Vagina (tissue), 2 donors: ENCODE measurements around the gene RNU6-7.

Experiments
- POLR2A ChIP-seq, 2 donors: fragments of 450-650 bp; IDR thresholded peaks; one replicate each; pipeline ENCODE4 v1.6.1; 2017; ENCODE audit warnings: antibody characterized with exemption in 2 of 2, mild to moderate bottlenecking in 2 of 2, moderate library complexity in 2 of 2
- POLR2AphosphoS5 ChIP-seq, 2 donors: sonication (generic); formaldehyde crosslinking; IDR thresholded peaks; one replicate each; pipeline ENCODE4 v1.9.0; 2017; ENCODE audit warnings: antibody characterized with exemption in 2 of 2, mild to moderate bottlenecking in 2 of 2, low read depth in 1 of 2; ENCODE audit not compliant: insufficient read depth in 1 of 2
- TF ChIP-seq, protein P1 (sequence below), 3 experiments: fragments of 450-650 bp in 2 of 3; fragments of 200-600 bp in 1 of 3; sonication (generic) in 1 of 3; IDR thresholded peaks; one replicate each; pipeline ENCODE4 v1.5.1; 2017 to 2019; ENCODE audit warnings: antibody characterized with exemption in 3 of 3, mild to moderate bottlenecking in 2 of 3, moderate library complexity in 2 of 3

DNA sequence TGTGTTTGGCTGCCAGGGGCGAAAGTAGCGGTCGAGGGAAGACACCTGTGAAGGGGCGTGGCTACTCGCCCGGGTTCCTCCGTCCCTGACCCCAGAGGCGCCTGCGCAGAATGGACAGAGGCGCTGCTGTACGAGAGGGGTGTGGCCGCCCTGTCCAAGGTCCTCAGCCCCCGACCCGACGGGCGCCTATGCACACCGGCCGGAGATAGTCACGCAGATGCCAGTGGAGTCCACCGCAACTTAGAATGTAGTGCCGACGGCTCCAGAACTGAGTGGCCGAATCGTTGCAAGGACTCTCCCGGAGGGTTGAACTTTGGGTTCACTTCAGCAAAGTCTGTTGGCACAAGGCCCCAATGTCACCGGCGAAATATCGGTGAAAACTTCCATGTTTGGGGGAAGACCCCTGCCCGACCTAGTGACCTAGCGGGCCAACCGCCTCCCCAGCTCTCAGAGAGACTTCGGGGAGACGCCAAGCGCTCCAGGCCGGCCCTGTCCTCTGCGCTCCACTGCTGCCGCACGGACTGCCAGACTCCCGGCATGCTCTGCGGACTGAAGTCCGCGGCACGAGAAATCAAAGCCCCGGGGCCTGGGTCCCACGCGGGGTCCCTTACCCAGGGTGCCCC lies 541 bp upstream of the RNU6-7 start:
- TF ChIP-seq, protein P1, sequence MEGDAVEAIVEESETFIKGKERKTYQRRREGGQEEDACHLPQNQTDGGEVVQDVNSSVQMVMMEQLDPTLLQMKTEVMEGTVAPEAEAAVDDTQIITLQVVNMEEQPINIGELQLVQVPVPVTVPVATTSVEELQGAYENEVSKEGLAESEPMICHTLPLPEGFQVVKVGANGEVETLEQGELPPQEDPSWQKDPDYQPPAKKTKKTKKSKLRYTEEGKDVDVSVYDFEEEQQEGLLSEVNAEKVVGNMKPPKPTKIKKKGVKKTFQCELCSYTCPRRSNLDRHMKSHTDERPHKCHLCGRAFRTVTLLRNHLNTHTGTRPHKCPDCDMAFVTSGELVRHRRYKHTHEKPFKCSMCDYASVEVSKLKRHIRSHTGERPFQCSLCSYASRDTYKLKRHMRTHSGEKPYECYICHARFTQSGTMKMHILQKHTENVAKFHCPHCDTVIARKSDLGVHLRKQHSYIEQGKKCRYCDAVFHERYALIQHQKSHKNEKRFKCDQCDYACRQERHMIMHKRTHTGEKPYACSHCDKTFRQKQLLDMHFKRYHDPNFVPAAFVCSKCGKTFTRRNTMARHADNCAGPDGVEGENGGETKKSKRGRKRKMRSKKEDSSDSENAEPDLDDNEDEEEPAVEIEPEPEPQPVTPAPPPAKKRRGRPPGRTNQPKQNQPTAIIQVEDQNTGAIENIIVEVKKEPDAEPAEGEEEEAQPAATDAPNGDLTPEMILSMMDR (IDR thresholded peaks at IDR 0.05), result peak in 1 of 3 experiments; percentile 9
- TF ChIP-seq POLR2A (IDR thresholded peaks at IDR 0.05) (no peak), POLR2AphosphoS5 (IDR thresholded peaks at IDR 0.05; ENCODE audit: insufficient read depth in 1 of 2, low read depth in 1 of 2) (peak; percentile 36 to 77)
